GM19240 (cell line): ENCODE results near the gene ADGRG3.

ENCODE experiments used
- DNase-seq: peaks from one replicate; pipeline ENCODE4 v3.0.0; 2011; ENCODE audit warnings: low spot score; ENCODE audit not compliant: insufficient read length

Gene ADGRG3

DNA sequence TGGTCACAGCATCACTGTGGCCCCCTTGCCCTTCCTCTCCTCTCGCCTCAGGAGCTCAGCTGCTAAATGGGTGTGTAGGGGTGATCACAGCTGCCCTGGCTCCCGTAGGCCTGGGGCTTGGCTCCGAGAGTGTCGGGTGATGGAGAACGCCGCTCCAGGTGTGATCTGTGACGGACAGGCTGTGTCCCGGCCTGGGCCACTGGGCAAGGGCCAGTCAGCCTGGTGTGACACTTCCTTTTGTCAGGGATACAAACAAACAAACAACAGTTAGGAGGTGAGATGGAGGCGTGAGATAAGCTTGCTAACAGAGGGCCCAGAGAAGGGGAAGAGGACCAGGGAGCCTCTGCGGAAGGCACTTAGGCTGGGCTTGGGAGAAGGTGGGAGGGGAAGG lies 37.7 kb upstream of the ADGRG3 start:
- no peak for DNase-seq

DNA sequence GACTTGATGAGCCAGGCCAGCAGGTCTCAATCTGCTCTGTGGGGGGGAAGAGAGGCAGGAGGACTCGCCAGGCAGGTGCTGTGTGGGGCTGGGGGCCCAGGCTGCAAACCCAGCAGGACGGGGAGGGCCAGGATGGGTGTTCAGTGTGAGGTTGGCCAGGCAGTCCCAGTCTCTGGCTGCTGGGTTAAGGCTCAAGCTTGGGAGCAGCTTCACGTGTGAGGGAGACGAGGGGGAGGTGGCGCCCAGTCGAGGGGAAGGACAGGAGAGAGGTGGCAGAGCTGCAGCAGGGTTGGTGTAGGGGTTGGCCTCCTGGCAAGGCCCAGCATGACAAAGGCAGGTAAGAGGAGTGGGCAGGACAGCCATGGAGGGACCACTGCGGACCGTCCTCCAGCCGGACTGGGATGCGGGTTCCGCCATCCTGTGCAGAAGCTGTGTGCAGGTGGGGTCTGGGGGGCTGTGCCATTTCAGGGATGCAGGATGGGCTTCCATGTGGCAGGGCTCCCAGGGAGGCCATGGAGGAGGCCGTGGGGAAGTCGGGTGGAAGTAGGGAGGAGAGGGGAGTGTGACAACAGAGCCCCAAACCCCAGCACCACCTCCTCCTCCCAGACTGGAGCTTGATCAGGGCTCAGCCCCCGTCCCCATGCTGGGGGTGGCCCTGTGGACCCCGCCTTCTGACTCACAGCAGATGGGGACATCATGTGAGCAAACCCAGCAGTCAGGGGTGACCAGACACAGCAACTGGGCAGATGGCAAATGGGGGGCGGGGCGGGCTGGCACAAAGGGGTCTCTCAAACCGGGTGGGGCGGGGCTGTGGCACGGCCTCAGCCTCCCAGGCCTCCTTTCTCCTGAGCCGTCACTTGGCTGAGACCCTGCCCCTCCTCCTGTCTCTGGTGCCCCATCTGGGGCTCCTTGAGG lies 36.9 kb upstream of the ADGRG3 start:
- DNase-seq, result no peak

DNA sequence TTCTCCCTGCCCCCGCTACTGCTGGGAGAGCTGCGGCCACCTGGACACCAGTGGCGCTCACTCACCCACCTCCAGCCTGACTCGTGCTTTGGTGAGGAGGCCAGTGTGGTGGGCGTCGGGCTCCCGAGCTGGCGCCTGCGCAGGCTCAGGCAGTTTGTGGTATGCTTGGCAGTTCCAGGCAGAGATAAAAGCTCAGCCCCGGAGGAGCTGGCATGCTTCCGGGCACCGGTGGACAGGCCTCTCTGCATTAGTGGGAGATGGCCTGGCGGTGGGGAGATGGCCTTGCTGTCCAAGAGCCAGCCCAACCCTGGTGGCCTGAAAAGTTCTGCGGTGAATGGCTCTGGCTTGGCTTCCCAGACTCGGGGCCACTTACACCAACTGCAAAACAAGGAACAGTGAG lies 35.5 kb upstream of the ADGRG3 start:
- DNase-seq, result no peak

DNA sequence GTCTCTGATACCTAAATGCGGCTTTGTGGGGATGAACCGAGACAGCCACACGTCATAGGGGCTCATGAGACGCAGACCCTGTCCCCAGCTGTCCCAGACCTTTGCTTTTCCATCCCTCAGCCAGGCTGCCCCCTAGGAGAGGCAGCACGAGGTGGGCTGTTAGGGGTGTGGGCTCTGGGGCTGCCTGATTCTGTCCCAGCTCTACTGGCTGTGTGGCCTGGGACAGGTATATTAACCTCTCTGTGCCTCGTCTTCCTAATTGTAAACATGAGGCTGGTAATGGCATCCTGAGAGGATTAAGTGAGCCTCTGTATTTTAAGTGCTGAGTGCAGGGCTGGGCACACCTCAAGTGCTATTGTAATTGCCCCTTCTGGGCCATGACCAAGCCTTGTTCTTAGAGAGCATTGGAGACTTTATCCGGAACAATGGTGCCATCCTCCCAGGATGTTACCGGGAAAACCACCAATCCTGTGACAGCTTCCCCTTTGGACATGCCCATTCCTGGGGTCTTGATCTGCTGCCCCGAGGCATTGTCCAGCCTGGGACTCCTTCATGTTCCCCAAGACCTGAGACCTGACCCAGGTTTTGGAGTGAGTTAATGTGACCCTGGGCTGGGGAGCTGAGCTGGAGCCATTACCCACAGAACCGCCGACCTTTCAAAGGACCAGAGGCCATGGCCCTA lies 34.6 kb upstream of the ADGRG3 start:
- DNase-seq, result no peak

DNA sequence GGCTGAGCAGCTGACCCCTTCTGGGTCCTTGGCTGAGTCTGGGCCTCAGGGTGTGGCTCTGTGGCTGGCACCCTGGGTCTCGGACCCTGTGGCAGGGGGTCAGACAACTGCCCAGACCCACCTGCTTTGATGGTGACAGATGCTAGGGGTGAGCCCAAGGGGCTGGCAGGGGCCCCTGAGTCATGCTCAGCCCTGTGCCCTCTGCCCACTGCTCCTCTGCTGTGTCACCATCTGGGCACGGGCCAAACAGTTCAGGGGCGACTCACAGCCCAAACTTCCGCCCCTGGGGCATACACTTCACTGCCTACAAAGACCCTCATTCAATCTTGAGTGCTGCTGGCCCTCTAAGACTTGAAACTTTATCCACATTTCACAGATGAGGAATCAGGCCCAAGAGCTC lies 33.9 kb upstream of the ADGRG3 start:
- DNase-seq, result no peak

DNA sequence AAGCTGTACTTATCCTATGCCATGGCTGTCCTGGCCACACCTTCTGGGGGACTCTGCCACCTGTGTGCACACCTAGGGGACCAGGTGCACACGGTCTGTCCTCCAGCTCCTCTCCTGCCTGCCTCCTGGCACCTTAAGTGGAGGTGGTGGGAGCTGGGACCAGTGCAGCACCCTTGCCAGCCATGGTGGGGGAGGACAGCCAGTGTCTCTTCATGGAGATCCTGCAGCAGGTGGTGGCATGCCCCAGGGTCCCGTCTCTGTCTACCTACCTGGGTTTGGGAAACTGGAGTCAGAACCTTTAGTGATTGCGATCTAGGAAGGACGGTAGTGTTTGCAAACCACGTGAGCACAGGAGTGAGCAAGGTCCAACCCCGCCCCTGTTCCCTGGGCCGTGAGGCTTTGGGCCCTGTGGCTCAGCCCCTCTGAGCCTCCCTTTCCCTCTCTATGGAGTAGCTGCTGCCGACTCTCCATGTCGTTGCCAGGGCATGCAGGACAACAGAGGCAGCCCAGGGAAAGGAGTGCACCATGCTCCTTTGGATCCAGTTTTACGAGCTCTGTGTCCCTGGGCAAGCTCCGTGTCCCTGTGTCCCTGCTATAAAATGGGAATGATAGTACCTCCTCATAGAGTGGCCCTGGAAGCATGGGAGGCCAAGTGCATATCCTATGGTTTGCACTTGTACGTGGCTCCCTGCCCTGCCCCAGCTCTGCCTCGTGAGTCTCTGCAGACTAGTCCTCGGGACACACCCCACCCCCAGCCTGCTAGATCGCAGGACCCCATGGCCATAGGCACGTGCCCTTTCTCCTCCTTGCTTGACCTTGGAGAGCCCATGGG lies 32.6 kb upstream of the ADGRG3 start:
- no peak for DNase-seq

DNA sequence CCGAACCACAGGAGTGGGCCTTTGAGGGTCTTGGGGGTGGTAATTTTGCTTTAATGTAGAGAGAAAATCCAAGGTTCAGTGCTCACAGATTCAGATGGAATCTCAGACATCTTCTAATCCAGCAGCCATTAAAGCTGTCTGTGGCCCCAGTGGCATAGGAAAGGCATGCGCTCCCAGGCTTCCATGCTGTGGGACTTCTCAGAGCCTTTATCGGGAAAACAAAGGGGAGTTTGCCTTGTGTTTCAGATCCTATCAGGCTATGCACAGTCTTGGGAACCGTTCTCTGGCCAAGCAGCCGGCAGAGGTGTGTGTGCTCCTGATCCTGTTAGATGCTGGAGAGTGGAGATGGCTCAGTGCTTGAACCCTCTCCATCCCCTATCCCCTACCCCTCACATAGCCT lies 31.9 kb upstream of the ADGRG3 start:
- no peak for DNase-seq

DNA sequence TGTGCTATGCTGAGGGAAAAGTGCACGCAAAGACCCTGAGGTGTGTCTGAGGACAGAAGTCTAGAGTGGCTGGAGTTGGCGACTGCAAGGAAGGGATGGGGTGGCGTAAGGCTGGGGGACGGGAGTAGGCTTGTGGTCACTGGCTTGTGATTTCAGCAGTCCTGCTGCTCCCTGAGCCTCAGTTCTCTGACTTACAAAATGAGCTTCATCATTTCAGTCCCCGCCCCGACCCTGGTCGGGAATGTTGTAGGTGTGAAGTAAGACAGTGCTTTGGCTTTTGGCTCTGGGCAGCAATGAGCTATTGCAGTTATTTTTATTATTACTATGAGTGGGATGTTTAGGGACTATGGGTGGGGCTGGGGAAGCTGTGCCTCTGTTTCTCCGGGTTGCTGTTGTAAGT lies 31.1 kb upstream of the ADGRG3 start:
- no peak for DNase-seq

DNA sequence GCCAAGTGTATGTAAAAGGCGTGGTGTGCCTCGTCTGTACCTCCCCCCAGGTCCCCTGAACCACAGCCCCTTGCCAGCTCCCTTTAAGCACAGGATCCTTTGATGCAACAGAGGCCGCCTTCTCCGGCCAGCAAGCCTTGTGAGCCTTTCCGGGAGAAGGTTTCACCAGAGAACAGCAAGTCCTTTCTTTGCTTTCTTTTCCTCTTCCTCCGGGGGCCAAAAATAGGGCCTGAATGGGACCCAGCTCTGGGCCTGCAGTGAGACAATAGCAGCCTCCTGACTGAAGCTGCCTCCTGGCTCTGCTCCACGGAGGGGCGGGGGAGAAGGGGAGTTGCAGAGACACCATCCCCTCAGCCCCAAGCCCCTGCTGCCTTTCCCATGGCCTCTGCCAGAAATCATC lies 30.7 kb upstream of the ADGRG3 start:
- no peak for DNase-seq

DNA sequence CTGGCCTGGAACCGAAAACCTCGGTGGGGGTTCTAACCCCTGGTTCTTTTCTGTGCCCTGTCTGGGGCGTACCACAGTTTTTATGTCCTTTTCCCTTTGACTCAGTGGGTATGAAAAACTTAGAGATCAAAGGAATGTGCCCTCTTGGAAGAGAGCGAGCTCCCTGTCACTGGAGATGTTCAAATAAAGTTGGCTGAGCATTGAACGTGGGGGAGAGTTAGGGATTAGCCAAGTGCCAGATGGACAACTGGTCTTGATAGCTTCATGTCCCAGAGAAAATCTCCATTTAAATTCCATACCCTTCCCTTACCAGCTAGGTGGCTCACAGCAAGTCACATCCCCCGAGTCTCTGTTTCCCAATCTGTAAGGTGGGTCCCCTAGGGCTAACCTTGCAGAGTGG lies 30.1 kb upstream of the ADGRG3 start:
- DNase-seq, result no peak

DNA sequence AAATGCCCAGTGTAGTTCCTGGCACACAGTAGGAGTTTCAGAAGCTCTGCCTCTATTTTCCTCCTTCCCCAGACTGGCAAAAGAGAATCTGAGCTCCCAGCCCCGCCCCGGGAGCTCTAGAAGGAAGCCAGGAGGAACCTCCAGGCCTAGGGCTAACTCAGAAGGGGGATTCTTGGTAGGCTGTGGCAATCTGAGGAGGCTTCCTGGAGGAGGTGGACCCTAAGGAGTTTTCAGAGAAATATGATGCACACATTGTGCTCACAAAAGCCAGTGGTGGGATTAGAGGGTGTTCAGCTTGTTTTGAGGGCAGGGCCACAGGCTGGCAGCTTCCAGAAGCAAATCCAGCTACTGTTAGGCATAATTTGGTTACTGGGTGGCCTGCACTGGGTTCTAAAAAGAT lies 29.7 kb upstream of the ADGRG3 start:
- DNase-seq, result no peak

DNA sequence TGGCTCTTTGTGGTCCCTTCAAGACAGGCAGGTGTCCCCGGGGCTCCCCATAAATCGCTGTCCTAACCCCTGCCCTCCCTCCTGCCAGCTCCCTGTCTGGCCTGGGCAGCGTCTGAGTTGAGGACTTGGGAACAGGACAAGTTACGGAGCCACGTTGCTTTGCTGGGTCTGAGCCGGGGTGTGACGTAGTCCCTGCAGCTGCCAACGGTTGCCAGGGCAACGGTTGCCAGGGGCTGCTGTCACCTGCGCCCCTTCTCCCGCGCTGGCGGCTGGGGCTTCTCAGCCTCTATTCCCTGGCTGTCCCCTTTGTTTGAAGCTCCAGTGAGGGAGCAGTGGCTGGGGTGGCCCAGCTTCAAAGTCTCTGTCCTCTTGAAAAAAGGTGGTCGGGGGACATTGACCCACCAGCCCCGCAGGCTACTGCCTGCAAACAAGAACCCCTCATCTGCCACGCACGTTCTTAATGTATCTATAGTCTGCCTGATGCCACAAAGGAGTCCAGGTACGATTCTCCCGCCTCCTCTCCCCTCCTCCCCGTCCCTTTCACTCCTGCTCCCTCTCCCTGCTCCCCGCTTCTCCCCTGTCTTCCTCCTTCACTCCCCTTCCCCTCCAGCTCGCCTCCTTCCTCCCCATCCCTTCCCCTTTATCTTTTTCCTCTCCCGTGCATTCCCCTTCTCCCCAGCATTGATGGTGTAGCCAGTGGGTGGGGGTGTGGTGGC lies 28.8 kb upstream of the ADGRG3 start:
- DNase-seq, result no peak

DNA sequence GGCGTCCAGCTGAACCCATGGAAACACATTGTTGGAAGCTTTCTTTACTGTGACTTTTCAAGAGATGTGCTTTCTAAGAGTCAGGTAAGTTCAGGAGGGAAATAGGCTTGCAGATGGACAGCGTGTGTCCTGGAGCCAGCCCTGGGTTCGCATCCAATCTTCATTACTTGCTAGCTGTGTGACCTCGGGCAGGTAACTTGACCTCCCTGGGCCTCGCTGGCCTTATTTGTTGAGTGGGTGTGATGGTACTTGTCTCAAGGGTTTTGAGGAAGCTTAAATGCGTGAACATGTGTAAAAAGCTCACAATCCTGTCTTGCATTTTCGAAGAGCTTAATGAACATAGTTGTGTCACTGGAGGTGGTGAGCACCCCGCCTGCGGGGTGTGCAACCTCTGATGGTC lies 27.9 kb upstream of the ADGRG3 start:
- no peak for DNase-seq

DNA sequence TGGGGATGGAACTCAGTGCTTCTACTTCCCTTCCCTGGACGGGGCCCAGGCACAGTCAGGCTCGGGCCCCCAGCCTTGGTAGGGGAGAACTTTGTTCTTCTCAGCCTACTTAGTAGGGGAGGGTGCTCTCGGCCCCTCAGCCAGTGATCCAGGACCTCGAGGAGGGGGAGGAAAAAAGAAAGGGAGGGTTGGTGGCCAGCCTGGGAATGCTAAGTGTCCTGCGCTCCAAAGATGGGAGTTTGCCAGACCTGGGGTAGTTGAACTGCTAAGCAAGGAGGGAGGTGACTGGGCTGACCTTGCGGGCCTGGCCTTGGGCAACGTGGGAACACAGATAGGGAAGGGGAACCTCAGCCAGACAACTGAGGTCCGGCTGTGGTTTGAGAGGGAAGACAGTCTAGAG lies 27.5 kb upstream of the ADGRG3 start:
- no peak for DNase-seq

DNA sequence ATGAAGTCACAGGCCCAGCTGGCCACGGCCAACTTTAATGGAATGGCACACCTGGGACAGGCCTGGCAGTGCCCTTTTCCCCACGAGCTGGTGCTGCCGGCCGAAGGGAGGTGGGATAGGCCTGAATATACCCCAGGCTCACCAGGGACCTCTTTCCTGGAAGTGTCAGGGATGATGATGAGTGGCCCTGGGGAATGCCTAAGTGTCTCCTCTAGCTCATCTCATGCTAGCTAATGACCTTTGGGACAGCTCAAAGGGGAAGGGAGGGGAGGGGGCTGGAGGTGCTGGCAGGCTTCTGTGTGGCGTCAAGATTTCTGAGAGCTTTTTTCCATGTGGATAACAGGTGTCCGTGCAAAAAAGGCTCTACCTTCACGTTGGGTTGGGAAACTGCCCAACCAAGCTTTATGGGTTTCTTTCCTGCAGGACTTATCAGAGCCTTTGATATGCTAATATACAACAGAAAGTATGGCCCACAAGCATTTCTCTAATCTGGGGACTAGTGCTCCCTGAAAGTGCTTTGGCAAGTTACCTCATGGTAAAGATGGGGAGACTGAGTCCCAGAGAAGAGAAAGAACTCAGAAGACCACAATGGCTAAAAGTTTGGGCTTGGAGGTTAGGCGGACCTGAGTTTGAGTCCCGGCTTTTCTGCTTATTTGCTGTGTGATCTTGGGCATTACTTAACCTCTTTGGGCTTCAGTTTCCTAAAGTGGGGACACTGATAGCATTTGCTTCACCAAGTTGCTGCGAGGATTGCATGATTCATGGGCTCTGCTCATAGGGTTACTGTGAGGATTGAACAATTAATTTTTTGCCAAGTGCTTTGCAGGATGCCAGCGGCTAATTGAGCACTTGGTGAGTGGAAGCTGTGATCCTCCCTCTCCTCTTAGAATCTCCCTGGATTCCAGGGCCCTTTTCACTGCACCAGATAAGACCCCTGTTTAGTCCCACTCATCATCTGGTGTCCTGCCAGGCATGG lies 25.7 kb upstream of the ADGRG3 start:
- no peak for DNase-seq

DNA sequence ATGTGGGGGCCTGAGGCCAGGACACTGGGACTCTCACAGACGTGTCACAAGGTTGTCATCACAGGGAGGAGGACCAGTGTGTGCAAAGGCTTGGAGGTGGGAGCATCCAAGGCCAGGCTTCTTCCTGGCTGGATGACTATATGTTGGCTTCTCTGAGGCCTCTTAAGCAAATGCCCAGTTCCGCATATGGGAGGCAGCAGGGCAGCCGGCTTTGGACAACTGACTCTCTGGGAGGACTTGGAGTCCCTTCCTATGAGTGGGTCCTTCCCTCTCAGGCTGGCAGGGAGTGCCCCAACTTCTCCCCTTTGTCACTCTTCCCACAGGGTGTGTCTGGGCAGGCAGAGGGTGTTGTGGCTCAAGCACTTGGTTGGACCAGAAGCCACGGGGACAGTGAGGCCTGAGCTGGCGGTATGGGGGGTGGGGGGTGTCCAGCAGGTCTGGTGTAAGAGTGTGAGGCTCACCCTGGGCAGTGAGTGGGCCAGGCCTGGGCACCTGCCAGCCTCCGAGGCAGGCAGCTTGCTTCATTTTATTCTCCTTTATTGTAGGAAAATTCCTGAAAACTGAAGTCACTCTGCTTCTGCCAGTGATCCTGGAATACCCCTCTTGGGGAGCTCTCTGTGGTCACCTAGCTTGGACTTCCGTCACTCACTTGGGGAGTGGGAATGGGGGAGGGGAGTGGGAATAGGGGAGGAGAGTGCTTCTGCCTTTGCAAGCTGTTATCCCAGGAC lies 24.8 kb upstream of the ADGRG3 start:
- DNase-seq, result no peak

DNA sequence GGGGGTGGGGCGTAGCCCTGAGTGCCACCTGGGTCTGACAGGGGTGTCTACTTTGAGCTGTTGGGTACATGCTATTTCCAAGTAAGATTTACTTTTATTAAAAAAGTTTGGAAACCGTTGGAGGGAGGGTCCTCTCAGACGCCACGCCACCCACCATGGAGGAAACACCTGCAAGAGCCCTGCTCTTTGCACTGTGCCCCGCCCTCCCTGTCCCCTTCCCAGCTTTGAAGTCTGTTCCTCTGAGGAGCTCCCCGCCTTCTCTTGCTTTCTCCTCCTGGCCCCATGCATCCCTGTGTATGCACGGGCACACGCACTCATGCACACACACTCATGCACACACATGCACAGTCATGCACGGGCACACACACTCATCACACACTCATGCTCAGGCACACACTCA lies 24.2 kb upstream of the ADGRG3 start:
- no peak for DNase-seq

DNA sequence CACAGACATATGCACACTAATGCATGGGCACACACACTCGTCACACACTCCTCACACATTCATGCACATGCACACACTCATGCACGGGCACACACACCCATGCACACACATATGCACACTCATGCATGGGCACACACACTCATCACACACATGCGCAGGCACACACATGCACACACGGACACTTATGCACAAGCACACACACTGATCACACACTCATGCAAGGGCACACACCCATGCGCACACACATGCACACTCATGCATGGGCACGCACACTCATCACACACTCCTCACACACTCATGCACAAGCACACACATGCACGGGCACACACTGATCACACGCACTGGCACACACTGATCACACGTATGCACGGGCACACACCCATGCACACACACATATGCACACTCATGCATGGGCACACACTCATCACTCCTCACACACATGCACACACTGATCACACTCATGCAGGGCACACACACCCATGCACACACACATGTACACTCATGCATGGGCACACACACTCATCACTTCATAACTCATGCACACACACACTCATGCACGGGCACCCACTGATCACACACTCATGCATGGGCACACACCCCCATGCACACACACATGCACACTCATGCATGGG lies 23.6 kb upstream of the ADGRG3 start:
- no peak for DNase-seq

DNA sequence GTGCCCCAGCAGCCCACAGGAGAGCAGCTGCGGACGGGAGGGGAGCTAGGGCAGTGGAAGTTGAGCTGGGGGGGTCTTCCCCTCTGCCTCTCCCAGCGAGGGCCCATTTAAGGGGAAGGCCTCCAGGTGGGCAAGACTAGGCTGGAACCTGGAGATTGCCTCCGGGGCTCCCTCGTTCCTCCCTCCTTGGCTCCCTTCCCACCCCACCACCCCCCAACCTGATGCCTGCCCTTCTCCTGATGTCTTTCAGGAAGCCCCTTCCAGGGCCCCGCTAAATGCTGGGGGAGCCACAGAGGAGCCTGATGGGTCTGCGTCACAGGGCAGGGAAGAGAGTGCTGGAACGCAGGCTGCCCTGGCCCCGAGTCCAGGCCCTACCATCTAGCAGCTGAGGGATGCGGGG lies 22.9 kb upstream of the ADGRG3 start:
- no peak for DNase-seq
